GM23338 (cell line): Measurements from ENCODE around the gene USP32. TPM values are rescaled to one million over a fixed set of nuclear protein-coding genes. Genes with fewer than 3 reads are reported as not detected.

Experiments used
- ATAC-seq: fragments of 200-7000 bp; cut with Tn5 transposase; 3 replicates; pipeline ENCODE4 v1.9.1; 2020
- DNase-seq: peaks from one replicate; pipeline ENCODE4 v3.0.0-alpha.2; 2015; ENCODE audit warnings: low spot score
- H2AFZ ChIP-seq: fragments of 200-600 bp; sonication (generic); 2 replicates; pipeline ENCODE4 v1.8.0; 2016; ENCODE audit warnings: antibody characterized with exemption, mild to moderate bottlenecking, moderate library complexity
- H3F3A ChIP-seq: fragments of 200-600 bp; sonication (generic); replicated peaks from 2 replicates; pipeline ENCODE4 v1.8.0; 2017; ENCODE audit warnings: antibody characterized with exemption, mixed run types, low read depth
- H3K27ac ChIP-seq: fragments of 200-600 bp; sonication (generic); 2 replicates; pipeline ENCODE4 v1.6.1; 2016; ENCODE audit warnings: low read depth
- H3K27me3 ChIP-seq: fragments of 200-600 bp; sonication (generic); 2 replicates; pipeline ENCODE4 v1.8.0; 2016; ENCODE audit warnings: mild to moderate bottlenecking, mixed run types, moderate library complexity; ENCODE audit not compliant: insufficient read depth
- H3K36me3 ChIP-seq: fragments of 200-600 bp; sonication (generic); 2 replicates; pipeline ENCODE4 v1.8.0; 2016; ENCODE audit warnings: mild to moderate bottlenecking; ENCODE audit not compliant: insufficient read depth
- H3K4me1 ChIP-seq: fragments of 200-600 bp; sonication (generic); 2 replicates; pipeline ENCODE4 v1.8.0; 2016; ENCODE audit warnings: mild to moderate bottlenecking, moderate library complexity; ENCODE audit not compliant: insufficient read depth
- H3K4me2 ChIP-seq: fragments of 200-600 bp; sonication (generic); 2 replicates; pipeline ENCODE4 v1.7.1; 2017; ENCODE audit warnings: mixed run types
- H3K4me3 ChIP-seq: fragments of 200-600 bp; sonication (generic); 2 replicates; pipeline ENCODE4 v1.6.1; 2016; ENCODE audit warnings: mixed run types
- H3K79me2 ChIP-seq: fragments of 200-600 bp; sonication (generic); replicated peaks from 2 replicates; pipeline ENCODE4 v1.8.0; 2017; ENCODE audit warnings: mild to moderate bottlenecking; ENCODE audit not compliant: insufficient read depth
- H3K9me2 ChIP-seq: fragments of 200-600 bp; sonication (generic); 2 replicates; pipeline ENCODE4 v1.8.0; 2017; ENCODE audit not compliant: insufficient read depth
- H4K20me1 ChIP-seq: fragments of 200-600 bp; sonication (generic); replicated peaks from 2 replicates; pipeline ENCODE4 v1.8.0; 2017; ENCODE audit warnings: mild to moderate bottlenecking; ENCODE audit not compliant: insufficient read depth
- H3K27ac Mint-ChIP-seq: 2 replicates; pipeline ENCODE4 v1.8.0; 2020; ENCODE audit warnings: inconsistent platforms, mild to moderate bottlenecking, moderate library complexity, mixed read lengths
- H3K27me3 Mint-ChIP-seq: 3 replicates; pipeline ENCODE4 v1.8.0; 2022; ENCODE audit warnings: low read depth, mild to moderate bottlenecking, moderate library complexity, mixed read lengths, inconsistent platforms; ENCODE audit not compliant: insufficient read depth, poor library complexity
- H3K36me3 Mint-ChIP-seq: 3 replicates; pipeline ENCODE4 v1.8.0; 2021; ENCODE audit warnings: low read depth, mild to moderate bottlenecking, inconsistent platforms, moderate library complexity, mixed read lengths
- H3K4me1 Mint-ChIP-seq: 3 replicates; pipeline ENCODE4 v1.8.0; 2020; ENCODE audit warnings: mild to moderate bottlenecking, inconsistent platforms, mixed read lengths
- H3K4me3 Mint-ChIP-seq: 3 replicates; pipeline ENCODE4 v1.8.0; 2021; ENCODE audit warnings: moderate library complexity, mild to moderate bottlenecking, inconsistent platforms, mixed read lengths
- H3K9me3 Mint-ChIP-seq: 3 replicates; pipeline ENCODE4 v1.8.0; 2020; ENCODE audit warnings: moderate library complexity, mild to moderate bottlenecking, inconsistent platforms, mixed read lengths
- EZH2phosphoT487 ChIP-seq: fragments of 200-600 bp; sonication (generic); IDR thresholded peaks from one replicate; pipeline ENCODE4 v1.8.1; 2018; ENCODE audit warnings: antibody characterized with exemption; ENCODE audit not compliant: unreplicated experiment
- JUNB ChIP-seq: IDR thresholded peaks from one replicate; pipeline ENCODE4 v1.6.1; 2016; ENCODE audit warnings: antibody characterized with exemption; ENCODE audit not compliant: unreplicated experiment
- NANOG ChIP-seq: IDR thresholded peaks from 2 replicates; pipeline ENCODE4 v1.6.1; 2016; ENCODE audit warnings: antibody characterized with exemption, borderline replicate concordance
- ZNF331 ChIP-seq: fragments of 250-450 bp; sonication (Bioruptor Pico); IDR thresholded peaks from 2 replicates; pipeline ENCODE4 v1.5.0; 2020; ENCODE audit warnings: low read depth, mild to moderate bottlenecking, moderate library complexity
- ZNF462 ChIP-seq: fragments of 250-450 bp; sonication (Bioruptor Pico); IDR thresholded peaks from 2 replicates; pipeline ENCODE4 v1.5.0; 2020; ENCODE audit warnings: mild to moderate bottlenecking, moderate library complexity
- polyA plus RNA-seq: library from polyadenylated mRNA; unstranded; fragments of >200 nt; fragmentation: Nextera tagmentation; extraction: Ambion mirVana; gene quantifications from 2 replicates; pipeline ENCODE4 v1.2.1, GENCODE V29; 2016
- total RNA-seq: library from RNA; depleted of rRNA; stranded (reverse); fragments of >200 nt; shearing (Covaris generic); gene quantifications from 2 replicates; pipeline ENCODE4 v1.2.3, GENCODE V29; 2014
- TF ChIP-seq, protein P1 (sequence below): IDR thresholded peaks from 2 replicates; pipeline ENCODE4 v1.6.1; 2016; ENCODE audit warnings: antibody characterized with exemption
- TF ChIP-seq, protein P2 (sequence below): IDR thresholded peaks from one replicate; pipeline ENCODE4 v1.6.1; 2018; ENCODE audit warnings: antibody characterized with exemption; ENCODE audit not compliant: unreplicated experiment

USP32 gene
- total and polyA plus RNA-seq, 2 experiments from 2014 or later, result 43.6 to 129 TPM

DNA sequence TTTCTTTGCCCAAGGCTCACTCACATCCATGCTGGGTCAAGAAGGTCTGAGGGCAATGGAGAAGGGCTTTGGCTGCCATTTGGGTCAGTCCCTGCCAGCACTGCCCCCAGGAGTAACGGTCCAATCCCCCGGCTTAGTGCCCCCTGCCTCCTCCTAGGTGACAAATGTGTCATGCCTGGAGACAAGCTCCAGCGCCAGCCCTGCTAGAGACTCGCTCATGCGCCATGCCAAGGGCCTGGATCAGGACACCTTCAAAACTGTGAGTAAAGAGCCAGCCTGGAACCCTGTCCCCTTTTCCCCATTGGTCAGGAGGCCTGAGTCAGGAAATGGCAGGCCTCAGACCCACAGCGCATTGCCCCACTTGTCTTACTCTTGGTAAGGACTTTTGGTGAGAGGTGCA, 33.7 kb upstream of the USP32 start (continued):
- TF ChIP-seq, protein P1, sequence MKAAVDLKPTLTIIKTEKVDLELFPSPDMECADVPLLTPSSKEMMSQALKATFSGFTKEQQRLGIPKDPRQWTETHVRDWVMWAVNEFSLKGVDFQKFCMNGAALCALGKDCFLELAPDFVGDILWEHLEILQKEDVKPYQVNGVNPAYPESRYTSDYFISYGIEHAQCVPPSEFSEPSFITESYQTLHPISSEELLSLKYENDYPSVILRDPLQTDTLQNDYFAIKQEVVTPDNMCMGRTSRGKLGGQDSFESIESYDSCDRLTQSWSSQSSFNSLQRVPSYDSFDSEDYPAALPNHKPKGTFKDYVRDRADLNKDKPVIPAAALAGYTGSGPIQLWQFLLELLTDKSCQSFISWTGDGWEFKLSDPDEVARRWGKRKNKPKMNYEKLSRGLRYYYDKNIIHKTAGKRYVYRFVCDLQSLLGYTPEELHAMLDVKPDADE, result no peak
- TF ChIP-seq, protein P2, sequence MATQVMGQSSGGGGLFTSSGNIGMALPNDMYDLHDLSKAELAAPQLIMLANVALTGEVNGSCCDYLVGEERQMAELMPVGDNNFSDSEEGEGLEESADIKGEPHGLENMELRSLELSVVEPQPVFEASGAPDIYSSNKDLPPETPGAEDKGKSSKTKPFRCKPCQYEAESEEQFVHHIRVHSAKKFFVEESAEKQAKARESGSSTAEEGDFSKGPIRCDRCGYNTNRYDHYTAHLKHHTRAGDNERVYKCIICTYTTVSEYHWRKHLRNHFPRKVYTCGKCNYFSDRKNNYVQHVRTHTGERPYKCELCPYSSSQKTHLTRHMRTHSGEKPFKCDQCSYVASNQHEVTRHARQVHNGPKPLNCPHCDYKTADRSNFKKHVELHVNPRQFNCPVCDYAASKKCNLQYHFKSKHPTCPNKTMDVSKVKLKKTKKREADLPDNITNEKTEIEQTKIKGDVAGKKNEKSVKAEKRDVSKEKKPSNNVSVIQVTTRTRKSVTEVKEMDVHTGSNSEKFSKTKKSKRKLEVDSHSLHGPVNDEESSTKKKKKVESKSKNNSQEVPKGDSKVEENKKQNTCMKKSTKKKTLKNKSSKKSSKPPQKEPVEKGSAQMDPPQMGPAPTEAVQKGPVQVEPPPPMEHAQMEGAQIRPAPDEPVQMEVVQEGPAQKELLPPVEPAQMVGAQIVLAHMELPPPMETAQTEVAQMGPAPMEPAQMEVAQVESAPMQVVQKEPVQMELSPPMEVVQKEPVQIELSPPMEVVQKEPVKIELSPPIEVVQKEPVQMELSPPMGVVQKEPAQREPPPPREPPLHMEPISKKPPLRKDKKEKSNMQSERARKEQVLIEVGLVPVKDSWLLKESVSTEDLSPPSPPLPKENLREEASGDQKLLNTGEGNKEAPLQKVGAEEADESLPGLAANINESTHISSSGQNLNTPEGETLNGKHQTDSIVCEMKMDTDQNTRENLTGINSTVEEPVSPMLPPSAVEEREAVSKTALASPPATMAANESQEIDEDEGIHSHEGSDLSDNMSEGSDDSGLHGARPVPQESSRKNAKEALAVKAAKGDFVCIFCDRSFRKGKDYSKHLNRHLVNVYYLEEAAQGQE, result no peak

GRCh38 chr17:60423865-60424264, 31.9 kb upstream of the USP32 start:
- H3K79me2 ChIP-seq, result no peaks in the 10 kb centered on the region
- Mint-ChIP-seq H3K4me3 (no peak overlapping the region), H3K27ac (no peak overlapping the region), H3K4me1 (peaks cover 16% of the 10 kb centered on the region), H3K9me3 (no peaks in the 10 kb centered on the region; the same call in 2 of the 3 replicates), H3K27me3 (peaks cover 5% of the 10 kb centered on the region), H3K36me3 (no peaks in the 10 kb centered on the region)
- H4K20me1 ChIP-seq, result no peaks in the 10 kb centered on the region
- no peaks in the 10 kb centered on the region; the same call in 1 of the 2 replicates for H3K36me3 ChIP-seq
- no peak overlapping the region for H3K27ac ChIP-seq
- no peak overlapping the region for H2AFZ ChIP-seq
- H3K27me3 ChIP-seq, result peaks cover 15% of the 10 kb centered on the region
- H3K4me3 ChIP-seq, result no peak overlapping the region
- peaks cover 9% of the 10 kb centered on the region for H3K4me1 ChIP-seq
- DNase-seq, result no peak
- peaks cover 10% of the 10 kb centered on the region for H3F3A ChIP-seq
- no peak for TF ChIP-seq ZNF331 (CRISPR knock-in tag)
- TF ChIP-seq EZH2phosphoT487, result no peak
- TF ChIP-seq, protein P1, result no peak
- no peak for TF ChIP-seq NANOG
- TF ChIP-seq JUNB, result no peak
- no peak overlapping the region for H3K4me2 ChIP-seq
- H3K9me2 ChIP-seq, result no peaks in the 10 kb centered on the region
- ATAC-seq, result no peak

GRCh38 chr17:60422162-60422665, 30.3 kb upstream of the USP32 start, which contains the start of gene CHCT1:
CHCT1 (plus strand) TSS chr17:60422489; CDS start chr17:60422593, 104 bp downstream.
- H3K4me3 Mint-ChIP-seq, result peak within 1 kb of the TSS; percentile 70
- peak; percentile 59 for DNase-seq
- peaks cover 5% of the 10 kb centered on the region for H3K27me3 Mint-ChIP-seq
- ATAC-seq, result peak; percentile 40
- H3K79me2 ChIP-seq, result no peaks in the 10 kb centered on the region
- peaks cover 9% of the 10 kb centered on the region for H3K4me1 ChIP-seq
- no peaks in the 10 kb centered on the region; the same call in 2 of the 3 replicates for H3K9me3 Mint-ChIP-seq
- no peaks in the 10 kb centered on the region for H4K20me1 ChIP-seq
- peak within 1 kb of the TSS; percentile 100 for H2AFZ ChIP-seq
- peak within 1 kb of the TSS; percentile 95 for H3K4me2 ChIP-seq
- H3K36me3 ChIP-seq, result no peaks in the 10 kb centered on the region; the same call in 1 of the 2 replicates
- H3K27me3 ChIP-seq, result peaks cover 15% of the 10 kb centered on the region
- no peak within 1 kb of the TSS for H3K27ac ChIP-seq
- peak within 1 kb of the TSS; percentile 73 for H3K4me3 ChIP-seq
- H3K27ac Mint-ChIP-seq, result no peak within 1 kb of the TSS
- H3F3A ChIP-seq, result peaks cover 10% of the 10 kb centered on the region
- H3K9me2 ChIP-seq, result no peaks in the 10 kb centered on the region
- no peaks in the 10 kb centered on the region for H3K36me3 Mint-ChIP-seq
- H3K4me1 Mint-ChIP-seq, result peaks cover 16% of the 10 kb centered on the region
- TF ChIP-seq ZNF462 (CRISPR knock-in tag), result no peak
